HepG2 (cell line): Measurements from ENCODE around the gene P4HTM. TPM values are rescaled to one million over a fixed set of nuclear protein-coding genes. Genes with fewer than 3 reads are reported as not detected.

Experiments used
- AHDC1 ChIP-seq: sonication (generic); formaldehyde crosslinking; IDR thresholded peaks from 2 replicates; pipeline ENCODE4 v1.5.1; 2020; ENCODE audit warnings: mild to moderate bottlenecking, missing genetic modification reagents, borderline replicate concordance
- CERS6 ChIP-seq: sonication (generic); formaldehyde crosslinking; IDR thresholded peaks from 2 replicates; pipeline ENCODE4 v1.5.0; 2020; ENCODE audit warnings: missing genetic modification reagents
- IRF1 ChIP-seq: sonication (generic); formaldehyde crosslinking; IDR thresholded peaks from 2 replicates; pipeline ENCODE4 v1.4.0; 2020; ENCODE audit warnings: low read depth, mild to moderate bottlenecking, missing genetic modification reagents
- MED8 ChIP-seq: sonication (generic); formaldehyde crosslinking; IDR thresholded peaks from 2 replicates; pipeline ENCODE4 v1.8.1; 2023; ENCODE audit warnings: mild to moderate bottlenecking, missing genetic modification reagents; ENCODE audit not compliant: insufficient replicate concordance
- NFE2 ChIP-seq: sonication (generic); formaldehyde crosslinking; IDR thresholded peaks from 2 replicates; pipeline ENCODE4 v1.4.0; 2020; ENCODE audit warnings: missing genetic modification reagents
- NFYB ChIP-seq: sonication (generic); formaldehyde crosslinking; IDR thresholded peaks from 2 replicates; pipeline ENCODE4 v1.4.0; 2020; ENCODE audit warnings: missing genetic modification reagents
- SUZ12 ChIP-seq: fragments of 150-350 bp; IDR thresholded peaks from 2 replicates; pipeline ENCODE4 v1.6.1; 2014; ENCODE audit warnings: low read depth, low read length
- TBP ChIP-seq: sonication (generic); formaldehyde crosslinking; IDR thresholded peaks from 2 replicates; pipeline ENCODE4 v1.5.0; 2020; ENCODE audit warnings: missing genetic modification reagents
- TFAP4 ChIP-seq: sonication (generic); IDR thresholded peaks from 2 replicates; pipeline ENCODE4 v1.6.1; 2016; ENCODE audit warnings: low read depth, borderline replicate concordance
- ZBTB3 ChIP-seq: sonication (generic); formaldehyde crosslinking; IDR thresholded peaks from 2 replicates; pipeline ENCODE4 v1.4.0; 2020; ENCODE audit warnings: low read depth, mild to moderate bottlenecking, moderate library complexity, missing genetic modification reagents, borderline replicate concordance
- ZNF224 ChIP-seq: sonication (generic); formaldehyde crosslinking; IDR thresholded peaks from 2 replicates; pipeline ENCODE4 v1.5.0; 2020; ENCODE audit warnings: mild to moderate bottlenecking, missing genetic modification reagents
- ZNF558 ChIP-seq: sonication (generic); formaldehyde crosslinking; IDR thresholded peaks from 2 replicates; pipeline ENCODE4 v1.9.0; 2022; ENCODE audit warnings: mild to moderate bottlenecking, missing genetic modification reagents, borderline replicate concordance
- ZNF615 ChIP-seq: sonication (generic); formaldehyde crosslinking; IDR thresholded peaks from 2 replicates; pipeline ENCODE4 v1.5.0; 2020; ENCODE audit warnings: mild to moderate bottlenecking, missing genetic modification reagents, borderline replicate concordance
- ZNF644 ChIP-seq: IDR thresholded peaks from 2 replicates; pipeline ENCODE4 v1.6.1; 2016; ENCODE audit warnings: low read depth
- polyA plus RNA-seq, 8 experiments: library from polyadenylated mRNA; depleted of rRNA in 3 of 8; stranded (reverse) in 7 of 8; unstranded in 1 of 8; fragments of >200 nt; fragmentation: Illumina TruSeq in 4 of 8; extraction: Trizol in 4 of 8; gene quantifications; 2 replicates each; pipeline versions ENCODE4 v1.2.1 to v1.2.3, GENCODE V29; 2011 to 2016; ENCODE audit warnings: low read depth in 4 of 8, missing spikeins in 1 of 8, mixed read lengths in 1 of 8; ENCODE audit not compliant: insufficient read depth in 1 of 8
- total RNA-seq, 5 experiments: library from RNA; depleted of rRNA; stranded (reverse); fragments of >200 nt; fragmentation: Illumina TruSeq; extraction: Trizol; gene quantifications; 2 replicates each; pipeline ENCODE4 v1.2.3, GENCODE V29; 2016; ENCODE audit warnings: low read depth in 1 of 5
- TF ChIP-seq, protein P1 (sequence below): sonication (generic); formaldehyde crosslinking; IDR thresholded peaks from 2 replicates; pipeline ENCODE4 v1.4.0; 2020; ENCODE audit warnings: mild to moderate bottlenecking, low read depth, missing genetic modification reagents
- TF ChIP-seq, protein P2 (sequence below): sonication (generic); formaldehyde crosslinking; IDR thresholded peaks from 2 replicates; pipeline ENCODE4 v1.8.0; 2022; ENCODE audit warnings: missing genetic modification reagents, mild to moderate bottlenecking, borderline replicate concordance

P4HTM gene
- total and polyA plus RNA-seq, 2 of the 13 experiments (the other 11 are each of a cell fraction or from before 2014, with no cell fraction given): 0.01 TPM; not detected in 1

- TF ChIP-seq CERS6 (CRISPR knock-in tag): no peak
- TF ChIP-seq ZBTB3 (CRISPR knock-in tag): 0 out of 2 replicates have a peak, but pooled peaks have one; percentile 25
- TF ChIP-seq NFYB (CRISPR knock-in tag): peak; percentile 81
- TF ChIP-seq NFE2 (CRISPR knock-in tag): 0 out of 2 replicates have a peak, but pooled peaks have one; percentile 39
- TF ChIP-seq AHDC1 (CRISPR knock-in tag): peak; percentile 57; the same call in 1 of the 2 replicates
- no peak for TF ChIP-seq TBP
- TF ChIP-seq, protein P1, sequence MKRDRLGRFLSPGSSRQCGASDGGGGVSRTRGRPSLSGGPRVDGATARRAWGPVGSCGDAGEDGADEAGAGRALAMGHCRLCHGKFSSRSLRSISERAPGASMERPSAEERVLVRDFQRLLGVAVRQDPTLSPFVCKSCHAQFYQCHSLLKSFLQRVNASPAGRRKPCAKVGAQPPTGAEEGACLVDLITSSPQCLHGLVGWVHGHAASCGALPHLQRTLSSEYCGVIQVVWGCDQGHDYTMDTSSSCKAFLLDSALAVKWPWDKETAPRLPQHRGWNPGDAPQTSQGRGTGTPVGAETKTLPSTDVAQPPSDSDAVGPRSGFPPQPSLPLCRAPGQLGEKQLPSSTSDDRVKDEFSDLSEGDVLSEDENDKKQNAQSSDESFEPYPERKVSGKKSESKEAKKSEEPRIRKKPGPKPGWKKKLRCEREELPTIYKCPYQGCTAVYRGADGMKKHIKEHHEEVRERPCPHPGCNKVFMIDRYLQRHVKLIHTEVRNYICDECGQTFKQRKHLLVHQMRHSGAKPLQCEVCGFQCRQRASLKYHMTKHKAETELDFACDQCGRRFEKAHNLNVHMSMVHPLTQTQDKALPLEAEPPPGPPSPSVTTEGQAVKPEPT: no peak; the same call in 1 of the 2 replicates
- peak; percentile 85; the same call in 1 of the 2 replicates for TF ChIP-seq ZNF558 (CRISPR knock-in tag)
- TF ChIP-seq, protein P2, sequence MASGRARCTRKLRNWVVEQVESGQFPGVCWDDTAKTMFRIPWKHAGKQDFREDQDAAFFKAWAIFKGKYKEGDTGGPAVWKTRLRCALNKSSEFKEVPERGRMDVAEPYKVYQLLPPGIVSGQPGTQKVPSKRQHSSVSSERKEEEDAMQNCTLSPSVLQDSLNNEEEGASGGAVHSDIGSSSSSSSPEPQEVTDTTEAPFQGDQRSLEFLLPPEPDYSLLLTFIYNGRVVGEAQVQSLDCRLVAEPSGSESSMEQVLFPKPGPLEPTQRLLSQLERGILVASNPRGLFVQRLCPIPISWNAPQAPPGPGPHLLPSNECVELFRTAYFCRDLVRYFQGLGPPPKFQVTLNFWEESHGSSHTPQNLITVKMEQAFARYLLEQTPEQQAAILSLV (CRISPR knock-in tag): peak; percentile 67
- TF ChIP-seq IRF1 (CRISPR knock-in tag): peak; percentile 75; the same call in 1 of the 2 replicates
- TF ChIP-seq MED8 (CRISPR knock-in tag): no peak
- TF ChIP-seq ZNF644: no peak
- peak; percentile 41; the same call in 1 of the 2 replicates for TF ChIP-seq ZNF224
- no peak for TF ChIP-seq SUZ12
- TF ChIP-seq ZNF615 (CRISPR knock-in tag): no peak
- TF ChIP-seq TFAP4: no peak
Observed at GRCh38 chr3:49021213-49021812, 31.3 kb downstream of the P4HTM start (continued).
